GM21737 (cell line): ENCODE measurements around the gene ZFP82.

ENCODE experiments used
- ATAC-seq: cut with Tn5 transposase; IDR thresholded peaks from one replicate; pipeline ENCODE4 v1.9.1; 2021; ENCODE audit warnings: mild to moderate bottlenecking, moderate library complexity; ENCODE audit not compliant: unreplicated experiment

ZFP82 gene

DNA sequence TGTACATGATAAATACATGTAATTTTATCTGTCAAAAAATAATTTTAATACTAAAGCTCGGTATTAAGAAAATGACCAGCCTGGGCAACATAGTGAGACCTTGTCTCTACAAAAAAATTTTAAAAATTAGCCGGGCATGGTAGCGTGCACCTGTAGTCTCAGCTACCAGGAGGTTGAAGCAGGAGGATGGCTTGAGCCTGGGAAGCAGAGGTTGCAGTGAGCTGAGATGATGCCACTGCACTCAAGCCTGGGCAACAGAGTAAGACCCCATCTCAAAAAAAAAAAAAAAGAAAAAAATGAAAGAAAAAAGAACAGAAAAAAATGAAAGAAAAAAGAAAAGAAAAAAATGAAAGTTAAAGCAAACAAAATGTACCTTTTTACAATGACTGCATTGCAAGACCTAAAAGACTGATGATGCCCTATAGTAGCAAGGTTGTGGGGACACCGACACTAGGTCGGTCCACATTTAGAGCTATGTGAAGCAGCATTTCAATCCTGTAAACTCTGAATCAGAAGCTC, 44.7 kb downstream of the ZFP82 start:
- ATAC-seq = no peak

DNA sequence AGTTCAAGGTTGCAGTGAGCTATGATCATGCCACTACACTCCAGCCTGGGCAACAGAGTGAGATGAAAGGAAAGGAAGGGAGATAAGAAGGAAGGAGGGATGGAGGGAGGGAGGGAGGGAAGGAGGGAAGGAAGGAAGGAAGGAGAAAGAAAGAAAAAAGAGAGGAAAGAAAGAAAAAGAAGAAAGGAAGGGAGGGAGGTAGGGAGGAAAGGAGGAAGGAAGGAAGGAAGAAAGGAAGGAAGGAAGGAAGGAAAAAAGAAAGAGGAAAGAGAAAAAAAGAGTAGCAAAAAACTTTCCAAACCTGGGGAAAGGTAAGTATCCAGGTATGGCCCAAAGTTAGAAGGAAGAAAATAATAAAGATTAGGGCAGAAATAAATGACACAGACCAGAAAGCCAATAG, 46.6 kb downstream of the ZFP82 start:
- ATAC-seq = no peak

GRCh38 chr19:36363845-36364244, 54.6 kb downstream of the ZFP82 start:
- ATAC-seq = no peak
